GOT3 (cell line): ENCODE data around the gene CCDC88C.

Source experiments
- DNase-seq: peaks from one replicate; lab custom pipeline; 2025; ENCODE audit warnings: mixed read lengths; lab: John Stamatoyannopoulos, UW

CCDC88C gene

GRCh38 chr14:91363776-91364523 lies 53.7 kb downstream of the CCDC88C start:
- no peak for DNase-seq

DNA sequence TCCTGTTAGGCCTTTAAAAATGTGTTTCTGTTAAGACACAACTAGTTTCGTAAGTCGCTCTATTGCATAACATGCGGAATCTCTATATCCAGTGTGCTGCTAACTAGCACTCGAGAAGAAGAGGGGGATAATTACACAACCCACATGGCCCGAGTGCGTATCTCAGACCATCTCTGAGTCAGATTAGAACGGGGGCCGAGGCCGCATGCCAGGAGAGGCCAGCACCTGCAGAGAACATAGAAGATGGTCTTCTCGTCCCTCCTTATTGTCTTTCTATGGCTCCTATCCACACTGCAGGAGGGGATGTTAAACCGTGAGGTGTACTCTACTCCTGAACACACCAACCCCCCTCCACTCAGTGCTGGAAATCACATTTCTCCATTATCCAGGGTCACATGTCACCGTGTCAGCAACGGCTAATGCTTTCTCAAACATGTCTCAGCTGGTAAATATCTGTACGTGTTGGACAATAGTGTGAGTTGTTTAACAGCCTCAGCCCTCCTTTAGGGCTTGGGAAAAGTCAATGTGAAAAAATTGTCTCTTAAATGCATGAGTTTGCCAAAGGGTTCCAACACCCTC lies 56.3 kb downstream of the CCDC88C start:
- DNase-seq: no peak

GRCh38 chr14:91360490-91361232 lies 57.0 kb downstream of the CCDC88C start:
- no peak for DNase-seq

DNA sequence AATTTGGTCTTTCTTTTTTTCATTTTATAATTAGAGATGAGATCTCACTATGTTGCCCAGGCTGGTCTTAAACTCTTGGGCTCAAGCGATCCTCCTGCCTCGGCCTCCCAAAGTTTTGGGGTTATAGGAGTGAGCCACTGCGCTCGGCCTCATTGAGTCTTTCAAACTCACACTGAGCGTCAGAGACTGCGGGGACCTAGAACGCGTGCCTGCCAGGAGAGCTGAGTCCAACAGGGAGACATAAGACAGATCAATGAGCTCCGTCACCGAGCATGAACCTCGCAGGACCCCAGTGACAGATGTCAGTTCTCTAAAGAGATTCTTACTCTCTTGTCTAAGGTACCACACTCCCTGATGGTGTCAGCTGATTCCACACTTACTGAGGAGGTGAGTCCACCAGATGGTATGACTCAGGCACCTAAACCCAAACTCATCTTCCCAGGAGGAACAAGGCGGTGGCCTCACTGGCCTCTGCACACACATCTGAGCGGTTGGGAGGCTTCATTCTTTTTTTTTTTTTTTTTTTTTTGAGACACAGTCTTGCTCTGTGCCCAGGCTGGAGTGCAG lies 58.9 kb downstream of the CCDC88C start:
- DNase-seq: no peak

GRCh38 chr14:91358025-91358319 lies 59.6 kb downstream of the CCDC88C start:
- no peak for DNase-seq

DNA sequence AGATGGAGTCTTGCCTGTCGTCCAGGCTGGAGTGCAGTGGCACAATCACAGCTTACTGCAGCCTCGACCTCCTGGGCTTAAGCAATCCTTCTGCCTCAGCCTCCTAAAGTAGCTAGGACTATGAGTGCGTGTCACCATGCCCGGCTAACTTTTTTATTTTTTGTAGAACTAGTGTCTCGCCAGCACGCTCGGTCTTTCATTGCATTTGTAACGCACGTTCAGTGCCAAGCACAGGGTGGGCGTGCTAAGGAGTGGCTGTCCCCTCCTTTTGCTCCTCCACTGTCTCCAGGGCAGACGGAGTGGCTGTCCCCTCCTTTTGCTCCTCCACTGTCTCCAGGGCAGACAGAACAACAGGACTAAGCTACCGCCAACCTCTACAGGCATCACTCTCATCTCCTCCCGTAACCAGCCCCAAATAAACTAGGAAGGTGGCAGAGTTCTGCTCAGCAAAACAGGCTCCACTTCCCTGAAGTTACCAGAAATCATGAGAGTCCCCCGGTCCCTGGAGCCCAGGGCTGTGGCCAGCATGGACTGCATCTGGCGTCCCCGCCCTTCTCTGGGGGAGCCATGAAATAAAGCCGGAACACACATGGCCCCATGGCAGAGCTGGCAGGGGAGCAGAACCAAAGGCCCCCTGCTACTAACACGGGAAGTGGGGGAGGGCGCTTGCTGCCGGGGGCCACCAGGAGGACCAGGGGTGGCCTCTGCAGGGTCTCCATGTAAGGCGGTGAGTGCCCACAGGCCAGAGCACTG lies 60.2 kb downstream of the CCDC88C start:
- no peak for DNase-seq

DNA sequence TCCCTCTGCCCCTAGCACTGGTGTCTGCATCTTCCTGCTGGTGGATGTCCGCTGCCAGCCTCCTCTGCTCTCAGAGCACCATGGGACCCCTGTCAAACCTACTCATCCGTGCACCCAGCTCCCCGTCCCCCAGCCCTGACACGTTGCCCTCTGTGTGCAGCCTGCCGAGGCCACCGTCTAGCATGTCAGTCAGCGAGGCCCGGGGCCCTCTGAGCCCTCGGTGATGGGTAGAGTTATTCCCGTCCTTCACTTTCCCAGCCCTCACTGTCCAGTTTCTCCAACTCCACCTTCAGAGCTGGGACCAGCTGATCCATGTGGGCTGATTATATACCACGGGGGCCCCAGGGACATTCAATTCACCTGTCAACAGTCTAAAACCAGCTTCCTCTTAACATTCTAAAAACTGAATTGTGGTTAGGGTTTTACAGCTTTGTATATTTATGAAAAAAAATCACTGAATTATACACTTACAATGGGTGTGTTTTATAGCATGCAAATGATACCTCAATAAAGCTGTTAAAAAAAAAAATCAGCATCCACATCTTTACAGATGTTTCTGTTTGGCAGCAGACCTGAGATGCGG lies 61.3 kb downstream of the CCDC88C start:
- no peak for DNase-seq

GRCh38 chr14:91354979-91355685 lies 62.5 kb downstream of the CCDC88C start:
- DNase-seq: no peak

GRCh38 chr14:91354221-91354916 lies 63.3 kb downstream of the CCDC88C start:
- DNase-seq: no peak

DNA sequence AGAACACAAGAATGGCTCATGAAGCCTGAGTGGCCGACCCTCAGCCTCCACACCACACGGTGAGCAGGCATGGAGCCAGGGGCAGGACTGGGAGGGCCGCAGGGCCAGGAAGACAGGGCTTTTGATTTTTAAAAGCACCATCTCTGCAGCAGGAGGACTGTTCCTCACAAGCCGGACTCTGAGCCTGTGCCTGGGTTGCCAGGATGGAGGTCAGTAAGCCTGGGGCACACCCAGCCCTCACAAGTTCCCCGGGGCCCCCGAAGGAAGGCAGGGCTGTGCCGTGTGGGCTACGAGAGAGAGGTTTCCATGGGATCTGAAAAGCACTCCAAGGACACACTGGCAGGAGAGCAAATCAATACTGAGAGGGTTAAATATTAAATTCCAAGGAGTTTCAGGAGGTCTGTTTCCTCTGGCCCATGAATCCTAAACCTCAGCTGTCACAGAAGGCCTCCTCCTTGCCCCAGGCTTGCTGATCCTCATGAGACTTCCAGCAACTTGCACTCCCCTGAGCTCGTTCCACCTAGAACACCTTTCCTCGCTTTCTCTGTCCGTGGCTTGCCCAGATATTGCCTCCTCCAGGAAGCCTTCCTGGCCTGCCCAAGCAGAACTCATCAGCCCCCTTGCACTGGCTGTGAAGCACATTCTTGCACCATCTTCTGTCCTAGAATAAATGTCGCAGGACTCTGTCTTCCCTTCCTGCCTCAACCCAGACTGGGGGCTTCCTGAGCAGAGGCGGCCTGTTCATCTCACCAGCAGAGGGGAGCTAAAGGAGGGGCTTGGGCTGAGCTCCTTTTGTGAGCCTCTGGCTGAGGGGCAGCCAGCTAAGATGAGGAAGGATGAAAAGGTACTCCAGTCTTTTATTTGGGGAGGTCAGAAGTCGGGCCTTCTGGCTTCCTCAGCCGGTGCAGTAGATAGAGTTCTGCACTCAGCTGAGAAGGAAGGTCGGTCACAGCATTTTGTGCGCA lies 64.6 kb downstream of the CCDC88C start:
- no peak for DNase-seq

- DNase-seq: no peak
These were observed 65.6 kb downstream of the CCDC88C start for GRCh38 chr14:91352053-91352452.

DNA sequence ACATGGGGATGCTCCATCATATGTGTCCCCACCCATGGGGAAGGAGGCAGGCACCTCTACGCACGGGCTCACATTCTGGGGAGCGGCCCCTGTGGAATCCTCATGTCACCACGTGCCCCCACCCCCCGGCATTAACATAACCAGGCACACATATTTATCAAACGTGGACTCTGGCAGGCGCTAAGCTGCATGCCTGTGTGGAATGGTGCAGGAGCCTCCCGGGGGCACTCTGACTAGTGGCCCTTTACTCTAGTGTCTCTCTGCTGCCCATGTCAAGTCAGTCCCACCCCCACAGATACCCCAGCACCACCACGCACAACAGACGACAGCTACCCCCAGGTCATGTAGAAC lies 66.1 kb downstream of the CCDC88C start:
- DNase-seq: no peak

GRCh38 chr14:91350813-91351511 lies 66.7 kb downstream of the CCDC88C start:
- no peak for DNase-seq

DNA sequence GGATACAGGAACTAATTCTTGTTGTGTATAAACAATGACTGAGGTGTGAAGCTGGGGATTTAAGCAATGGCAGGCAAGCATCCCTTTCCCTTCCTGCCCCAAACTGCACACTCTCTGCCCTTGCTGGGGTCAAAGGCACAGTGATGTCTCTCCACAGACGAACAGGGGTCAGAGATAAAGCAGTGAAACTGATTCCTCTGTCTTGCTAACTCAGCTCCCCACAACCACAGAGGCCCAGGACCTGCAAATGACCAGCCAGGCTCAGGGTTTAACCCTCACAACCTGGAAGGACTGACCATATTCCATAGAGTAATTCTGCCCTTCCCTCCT lies 67.2 kb downstream of the CCDC88C start:
- DNase-seq: no peak

GRCh38 chr14:91349481-91350074 lies 68.0 kb downstream of the CCDC88C start:
- no peak for DNase-seq

DNA sequence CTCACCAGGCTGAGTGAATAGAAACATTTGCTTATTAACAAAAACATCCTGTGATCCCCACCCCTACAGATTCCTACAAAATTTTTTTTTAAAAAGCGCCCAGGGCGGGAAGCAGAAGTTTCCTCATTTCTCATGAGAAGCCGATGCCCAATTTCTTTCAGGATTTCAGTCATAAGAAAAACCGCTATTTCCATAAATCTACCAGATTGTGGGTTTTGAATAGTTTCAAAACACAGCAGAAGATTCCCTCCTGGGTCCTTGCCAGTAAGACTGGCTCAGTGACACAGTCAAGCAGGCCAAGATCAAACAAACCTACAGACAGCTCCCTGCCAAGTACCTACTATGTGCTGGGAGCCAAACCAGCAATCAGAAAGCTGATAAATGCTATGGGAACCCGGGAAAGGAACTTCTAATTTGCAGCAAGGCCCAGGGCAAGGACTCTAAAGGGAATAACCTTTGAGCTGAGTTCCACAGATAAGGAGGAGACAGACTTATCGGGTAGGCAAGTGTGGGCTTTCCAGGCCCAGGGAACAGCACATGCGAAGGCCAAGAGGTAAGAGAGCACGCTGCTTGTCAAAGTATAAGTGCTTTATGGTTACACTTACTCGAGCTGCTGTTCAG lies 68.7 kb downstream of the CCDC88C start:
- DNase-seq: no peak

DNA sequence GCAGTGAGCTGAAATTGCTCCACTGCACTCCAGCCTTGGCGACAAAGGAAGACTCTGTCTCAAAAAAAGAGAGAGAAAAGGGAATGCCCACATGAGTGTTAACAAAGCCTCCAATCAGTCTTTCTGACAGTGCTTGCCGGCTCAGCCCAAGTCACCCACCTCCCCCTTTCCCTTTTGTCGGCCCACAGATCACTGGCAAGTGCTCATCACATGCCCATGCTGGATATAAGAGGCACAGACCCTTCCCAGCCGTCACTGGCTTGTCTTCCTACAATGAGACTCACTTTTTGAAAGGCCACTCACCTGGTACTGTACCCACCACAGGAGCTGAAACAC lies 70.8 kb downstream of the CCDC88C start:
- no peak for DNase-seq

DNA sequence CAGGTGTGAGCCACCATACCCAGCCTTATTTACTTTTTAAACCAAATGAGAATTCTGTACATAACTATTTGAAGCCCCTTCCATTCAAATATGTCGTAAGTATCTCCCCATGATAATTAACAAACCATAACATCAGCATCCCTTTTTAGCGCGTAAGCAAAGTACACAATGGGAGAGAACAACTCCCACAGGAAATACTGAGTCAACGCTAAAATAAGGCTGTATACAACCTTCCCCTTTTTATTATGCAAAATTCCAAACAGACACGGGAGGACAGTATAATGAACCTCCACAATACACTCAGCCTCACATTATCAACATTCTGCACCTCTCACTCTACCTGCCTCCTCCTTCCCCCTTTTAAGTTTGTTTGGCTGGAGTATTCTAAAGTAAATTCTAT lies 73.5 kb downstream of the CCDC88C start:
- DNase-seq: no peak
